HL-60 (cell line): ENCODE data around the gene PCBP4.

Experiments used
- DNase-seq, 2 experiments: peaks; one replicate each; pipeline ENCODE4 v3.0.0-alpha.2; 2010 to 2020; ENCODE audit warnings: low read depth in 1 of 2, low spot score in 1 of 2
- H3K27ac ChIP-seq: fragments of 250-450 bp; sonication (Bioruptor Pico); replicated peaks from 2 replicates; pipeline ENCODE4 v1.5.1; 2020; ENCODE audit warnings: mild to moderate bottlenecking, moderate library complexity
- H3K27me3 ChIP-seq: fragments of 250-450 bp; sonication (Bioruptor Pico); 2 replicates; pipeline ENCODE4 v1.5.1; 2021; ENCODE audit warnings: mild to moderate bottlenecking, moderate library complexity; ENCODE audit not compliant: insufficient read depth, poor library complexity, severe bottlenecking
- H3K4me3 ChIP-seq: replicated peaks from 2 replicates; pipeline ENCODE4 v1.5.1; 2011; ENCODE audit warnings: mild to moderate bottlenecking, control low read depth, low read length; ENCODE audit not compliant: insufficient read depth
- GABPA ChIP-seq: IDR thresholded peaks from 2 replicates; pipeline ENCODE4 v1.6.1; 2012; ENCODE audit warnings: low read depth
- POLR2AphosphoS5 ChIP-seq: IDR thresholded peaks from 2 replicates; pipeline ENCODE4 v1.6.1; 2012; ENCODE audit warnings: low read depth
- SPI1 ChIP-seq: IDR thresholded peaks from 2 replicates; pipeline ENCODE4 v1.6.1; 2012; ENCODE audit warnings: low read depth, mild to moderate bottlenecking, borderline replicate concordance
- TF ChIP-seq, protein P1 (sequence below): IDR thresholded peaks from one replicate; pipeline ENCODE4 v1.5.1; 2011; ENCODE audit warnings: low read length, control low read depth, inconsistent platforms; ENCODE audit not compliant: insufficient read depth
- TF ChIP-seq, protein P2 (sequence below): IDR thresholded peaks from 2 replicates; pipeline ENCODE4 v1.6.1; 2012; ENCODE audit warnings: low read depth; ENCODE audit not compliant: insufficient replicate concordance

The PCBP4 gene

DNA sequence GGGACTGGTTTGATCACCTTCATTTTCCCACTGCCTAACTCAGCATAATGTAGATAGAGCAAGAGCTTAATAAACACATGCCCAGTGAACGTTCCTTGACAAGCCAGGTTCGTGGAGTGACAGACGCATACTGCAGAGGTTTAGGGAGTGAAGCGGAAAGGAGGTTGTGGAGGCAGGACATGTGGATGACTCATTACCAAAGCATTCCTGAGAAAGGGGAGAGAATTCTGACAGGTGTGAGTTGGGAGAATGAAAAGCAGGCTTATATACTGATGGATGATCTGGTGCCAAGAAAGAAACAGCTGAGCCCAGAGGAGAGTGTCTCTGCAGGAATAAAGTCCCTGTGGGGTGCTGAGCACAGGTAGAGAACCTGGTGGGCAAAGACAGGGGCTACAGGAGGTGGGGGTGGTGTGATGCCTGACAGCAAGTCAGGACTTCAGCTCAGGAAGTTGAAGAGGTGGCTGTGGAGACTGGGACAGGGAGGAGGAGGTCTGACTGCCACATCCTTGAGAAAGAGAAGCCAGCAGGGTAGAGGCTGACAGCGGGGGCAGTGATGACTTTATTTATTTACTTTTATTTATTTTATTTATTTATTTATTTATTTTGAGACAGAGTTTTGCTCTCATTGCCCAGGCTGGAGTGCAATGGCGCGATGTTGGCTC lies 30.8 kb upstream of the PCBP4 start:
- H3K27ac ChIP-seq: no peak overlapping the region

GRCh38 chr3:51997172-51997571 lies 29.9 kb upstream of the PCBP4 start:
- TF ChIP-seq, protein P1, sequence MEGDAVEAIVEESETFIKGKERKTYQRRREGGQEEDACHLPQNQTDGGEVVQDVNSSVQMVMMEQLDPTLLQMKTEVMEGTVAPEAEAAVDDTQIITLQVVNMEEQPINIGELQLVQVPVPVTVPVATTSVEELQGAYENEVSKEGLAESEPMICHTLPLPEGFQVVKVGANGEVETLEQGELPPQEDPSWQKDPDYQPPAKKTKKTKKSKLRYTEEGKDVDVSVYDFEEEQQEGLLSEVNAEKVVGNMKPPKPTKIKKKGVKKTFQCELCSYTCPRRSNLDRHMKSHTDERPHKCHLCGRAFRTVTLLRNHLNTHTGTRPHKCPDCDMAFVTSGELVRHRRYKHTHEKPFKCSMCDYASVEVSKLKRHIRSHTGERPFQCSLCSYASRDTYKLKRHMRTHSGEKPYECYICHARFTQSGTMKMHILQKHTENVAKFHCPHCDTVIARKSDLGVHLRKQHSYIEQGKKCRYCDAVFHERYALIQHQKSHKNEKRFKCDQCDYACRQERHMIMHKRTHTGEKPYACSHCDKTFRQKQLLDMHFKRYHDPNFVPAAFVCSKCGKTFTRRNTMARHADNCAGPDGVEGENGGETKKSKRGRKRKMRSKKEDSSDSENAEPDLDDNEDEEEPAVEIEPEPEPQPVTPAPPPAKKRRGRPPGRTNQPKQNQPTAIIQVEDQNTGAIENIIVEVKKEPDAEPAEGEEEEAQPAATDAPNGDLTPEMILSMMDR: no peak
- TF ChIP-seq, protein P2, sequence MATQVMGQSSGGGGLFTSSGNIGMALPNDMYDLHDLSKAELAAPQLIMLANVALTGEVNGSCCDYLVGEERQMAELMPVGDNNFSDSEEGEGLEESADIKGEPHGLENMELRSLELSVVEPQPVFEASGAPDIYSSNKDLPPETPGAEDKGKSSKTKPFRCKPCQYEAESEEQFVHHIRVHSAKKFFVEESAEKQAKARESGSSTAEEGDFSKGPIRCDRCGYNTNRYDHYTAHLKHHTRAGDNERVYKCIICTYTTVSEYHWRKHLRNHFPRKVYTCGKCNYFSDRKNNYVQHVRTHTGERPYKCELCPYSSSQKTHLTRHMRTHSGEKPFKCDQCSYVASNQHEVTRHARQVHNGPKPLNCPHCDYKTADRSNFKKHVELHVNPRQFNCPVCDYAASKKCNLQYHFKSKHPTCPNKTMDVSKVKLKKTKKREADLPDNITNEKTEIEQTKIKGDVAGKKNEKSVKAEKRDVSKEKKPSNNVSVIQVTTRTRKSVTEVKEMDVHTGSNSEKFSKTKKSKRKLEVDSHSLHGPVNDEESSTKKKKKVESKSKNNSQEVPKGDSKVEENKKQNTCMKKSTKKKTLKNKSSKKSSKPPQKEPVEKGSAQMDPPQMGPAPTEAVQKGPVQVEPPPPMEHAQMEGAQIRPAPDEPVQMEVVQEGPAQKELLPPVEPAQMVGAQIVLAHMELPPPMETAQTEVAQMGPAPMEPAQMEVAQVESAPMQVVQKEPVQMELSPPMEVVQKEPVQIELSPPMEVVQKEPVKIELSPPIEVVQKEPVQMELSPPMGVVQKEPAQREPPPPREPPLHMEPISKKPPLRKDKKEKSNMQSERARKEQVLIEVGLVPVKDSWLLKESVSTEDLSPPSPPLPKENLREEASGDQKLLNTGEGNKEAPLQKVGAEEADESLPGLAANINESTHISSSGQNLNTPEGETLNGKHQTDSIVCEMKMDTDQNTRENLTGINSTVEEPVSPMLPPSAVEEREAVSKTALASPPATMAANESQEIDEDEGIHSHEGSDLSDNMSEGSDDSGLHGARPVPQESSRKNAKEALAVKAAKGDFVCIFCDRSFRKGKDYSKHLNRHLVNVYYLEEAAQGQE: no peak
- TF ChIP-seq GABPA (no peak), POLR2AphosphoS5 (no peak), SPI1 (no peak)
- Histone ChIP-seq H3K27ac (no peak overlapping the region), H3K4me3 (no peak overlapping the region), H3K27me3 (no peaks in the 10 kb centered on the region)
- DNase-seq: no peak

More for the DNA sequence above, 30.8 kb upstream of the PCBP4 start:
- TF ChIP-seq POLR2AphosphoS5: no peak
- TF ChIP-seq, protein P2: no peak
- no peak for TF ChIP-seq SPI1
- TF ChIP-seq, protein P1: no peak
- TF ChIP-seq GABPA: no peak
- H3K4me3 ChIP-seq: no peak overlapping the region
- no peak for DNase-seq
- no peaks in the 10 kb centered on the region for H3K27me3 ChIP-seq

DNA sequence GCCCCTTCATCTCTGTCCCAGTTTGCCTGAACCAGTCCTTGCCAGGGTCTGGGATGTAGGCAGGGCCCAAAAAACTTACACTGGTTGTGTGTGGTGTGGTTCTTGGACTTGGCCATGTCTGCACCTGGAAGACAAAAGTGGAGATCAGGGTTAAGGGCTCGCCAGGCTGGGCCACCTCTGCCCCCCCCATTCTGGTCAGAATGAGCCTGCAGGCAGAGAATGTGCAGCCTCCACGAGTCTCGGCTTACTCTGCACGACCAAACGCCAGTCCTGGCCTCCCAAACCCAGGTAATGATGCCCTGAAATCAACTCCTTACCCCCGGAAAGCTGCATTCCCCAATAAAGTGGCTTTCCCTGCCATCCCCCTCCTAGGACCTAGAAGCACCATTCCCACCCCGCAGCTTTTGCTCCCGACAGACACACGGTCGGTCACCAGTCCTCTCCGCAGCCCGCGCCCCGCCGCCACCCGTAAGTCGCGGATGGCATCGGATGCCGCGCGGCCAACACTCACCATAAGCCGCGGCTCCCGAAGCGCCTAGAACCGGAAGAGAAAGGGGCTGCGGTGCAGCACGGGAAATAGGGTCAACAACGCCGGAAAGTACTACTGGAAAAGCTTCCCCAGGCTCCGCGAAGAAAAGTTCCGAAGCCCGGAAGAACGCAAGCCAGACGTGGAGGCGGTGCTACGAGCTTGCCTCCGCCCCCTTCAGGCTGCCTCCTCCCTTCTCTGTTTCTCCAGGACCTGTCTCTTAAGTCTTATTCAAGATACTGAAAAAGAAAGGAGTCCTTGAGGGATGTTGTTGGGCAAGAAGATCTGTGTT lies 28.3 kb upstream of the PCBP4 start, which contains the start of gene RPL29:
RPL29 (minus strand) TSS at position 550 of the 818 bp plus-strand sequence; CDS start at position 116, 434 bp downstream.
- TF ChIP-seq SPI1 (no peak), GABPA (peak; percentile 100), POLR2AphosphoS5 (peak; percentile 98)
- TF ChIP-seq, protein P1: no peak
- TF ChIP-seq, protein P2: peak; percentile 85
- DNase-seq: peak; percentile 95 to 97
- Histone ChIP-seq H3K27ac (peak within 1 kb of the TSS; percentile 97), H3K27me3 (no peaks in the 10 kb centered on the region), H3K4me3 (peak within 1 kb of the TSS; percentile 93)
